Dedifferentiated amniotic fluid mesenchymal stem cell (primary cell): ENCODE measurements around the gene USO1.

Source experiments
- DNase-seq: peaks from one replicate; pipeline ENCODE4 v3.0.0-alpha.2; 2016; ENCODE audit errors: extremely low spot score

Gene USO1

DNA sequence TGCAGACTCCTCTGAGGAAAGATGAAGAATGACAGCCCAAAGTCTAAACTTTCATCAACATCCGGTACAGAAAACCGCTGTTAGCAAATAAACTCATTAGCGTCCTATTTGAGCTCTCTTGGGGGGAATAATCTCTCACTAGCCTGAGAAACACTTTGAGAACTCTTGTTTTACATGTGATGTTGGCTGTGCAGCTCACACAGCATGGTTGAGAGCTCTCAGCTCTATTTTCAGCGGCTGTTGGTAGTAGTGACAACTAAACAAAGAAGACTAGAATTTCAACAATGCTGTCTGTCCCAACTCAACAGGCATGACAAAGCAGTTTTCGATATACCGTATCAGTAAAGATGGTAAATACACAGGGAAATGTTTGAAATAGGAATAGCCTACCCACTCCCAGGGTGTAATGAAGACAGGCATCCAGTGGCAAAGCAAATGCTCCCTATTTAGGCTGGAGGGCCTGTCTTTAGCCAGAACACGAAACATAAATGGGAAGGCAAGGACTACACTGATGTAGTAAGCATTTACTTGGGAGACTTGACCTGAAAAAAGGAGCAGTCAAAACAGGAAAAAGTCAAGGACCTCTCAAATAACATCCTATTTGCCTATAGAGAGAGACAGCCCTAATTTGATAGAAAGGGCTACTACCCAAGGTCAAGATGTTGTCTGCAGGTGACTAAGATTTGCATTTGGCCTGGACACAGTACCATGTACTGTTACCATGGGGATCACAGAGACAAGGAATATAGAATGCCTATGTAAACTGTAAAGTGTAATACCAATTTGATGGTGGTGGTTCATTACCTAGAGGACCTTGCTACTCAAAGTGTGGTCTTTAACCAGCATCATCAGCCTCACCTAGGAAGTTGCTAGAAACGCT is 117.5 kb downstream of the USO1 start:
- DNase-seq = no peak

DNA sequence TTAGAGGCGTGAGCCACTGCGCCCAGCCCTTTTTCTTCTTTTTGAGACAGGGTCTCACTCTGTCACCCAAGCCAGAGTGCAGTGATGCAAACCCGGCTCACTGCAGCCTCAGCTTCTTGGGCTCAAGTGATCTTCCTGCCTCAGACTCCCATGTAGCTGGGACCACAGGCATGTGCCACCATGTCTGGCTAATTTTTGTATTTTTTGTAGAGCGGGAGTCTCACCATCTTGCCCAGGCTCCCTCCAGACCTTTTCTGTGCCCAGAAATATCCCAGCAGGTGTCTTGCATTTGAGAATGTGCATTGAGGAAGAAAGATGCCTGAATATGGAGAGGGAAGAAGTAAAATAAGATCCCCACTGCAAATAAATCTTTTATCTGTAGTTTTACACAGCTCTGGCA is 119.2 kb downstream of the USO1 start:
- DNase-seq = no peak

DNA sequence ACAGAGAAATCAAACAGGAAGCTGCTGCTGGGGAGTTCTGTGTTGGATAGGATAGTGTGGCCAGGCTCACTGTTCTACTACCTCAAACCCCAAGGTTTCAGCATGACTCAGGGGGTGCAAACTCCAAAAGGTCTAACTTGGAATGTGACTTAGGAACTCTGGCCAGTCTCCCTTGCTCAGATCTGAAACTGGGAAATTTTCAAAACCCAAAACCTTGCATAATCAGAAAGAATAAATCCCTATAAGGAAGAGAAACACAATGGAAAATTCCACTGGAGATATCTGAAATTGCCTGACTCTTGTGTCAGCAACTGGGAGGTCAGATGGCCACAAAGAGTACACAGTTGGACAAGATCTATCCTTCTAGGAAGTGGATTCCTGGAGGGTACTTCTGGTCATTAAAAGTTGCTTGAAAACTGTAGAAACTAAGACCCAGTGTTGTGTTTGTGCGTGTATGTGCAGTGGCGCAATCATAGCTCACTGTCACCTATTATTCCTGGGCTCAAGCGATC is 119.8 kb downstream of the USO1 start:
- DNase-seq = peak; percentile 59

DNA sequence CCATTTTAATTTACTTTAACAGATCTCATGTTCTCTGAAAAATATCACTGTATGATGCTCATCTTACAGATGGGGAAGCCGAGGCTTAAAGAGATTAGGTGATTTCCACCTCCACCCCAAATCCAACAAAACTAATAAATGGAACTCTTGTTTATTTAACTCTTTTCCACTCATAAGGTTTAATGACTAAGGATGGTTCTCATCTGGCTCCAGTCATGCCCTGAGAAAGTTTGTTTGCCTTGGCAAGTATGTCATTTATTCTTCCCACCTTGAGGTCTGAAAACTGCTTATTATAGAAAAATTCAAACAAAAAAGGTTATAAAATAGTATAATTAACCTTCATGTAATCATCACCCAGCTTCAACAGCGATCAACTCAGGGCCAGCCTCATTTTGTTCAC is 121.6 kb downstream of the USO1 start:
- no peak for DNase-seq

DNA sequence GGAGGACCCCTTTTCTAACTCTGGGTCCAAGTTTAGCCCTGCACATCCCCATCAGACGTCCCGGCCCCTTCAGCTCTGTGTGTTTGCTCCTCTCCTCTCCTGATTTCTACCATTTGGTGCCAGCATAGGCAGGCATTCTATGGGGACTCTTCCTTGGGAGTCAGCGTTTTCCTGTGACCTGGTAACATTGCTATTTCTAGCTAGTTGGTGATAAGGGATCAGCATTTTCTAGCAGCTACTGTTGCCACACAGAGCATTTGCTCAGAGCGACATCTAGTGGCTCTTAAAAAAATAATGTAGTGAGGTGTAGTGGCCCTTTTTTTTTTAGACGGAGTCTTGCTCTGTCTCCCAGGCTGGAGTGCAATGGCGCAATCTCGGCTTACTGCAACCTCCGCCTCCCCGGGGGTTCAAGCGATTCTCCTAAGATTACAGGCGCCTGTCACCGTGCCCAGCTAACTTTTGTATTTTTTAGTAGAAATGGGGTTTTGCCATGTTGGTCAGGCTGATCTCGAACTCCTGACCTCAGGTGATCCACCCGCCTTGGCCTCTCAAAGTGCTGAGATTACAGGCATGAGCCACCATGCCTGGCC is 123.9 kb downstream of the USO1 start:
- peak; percentile 81 for DNase-seq

DNA sequence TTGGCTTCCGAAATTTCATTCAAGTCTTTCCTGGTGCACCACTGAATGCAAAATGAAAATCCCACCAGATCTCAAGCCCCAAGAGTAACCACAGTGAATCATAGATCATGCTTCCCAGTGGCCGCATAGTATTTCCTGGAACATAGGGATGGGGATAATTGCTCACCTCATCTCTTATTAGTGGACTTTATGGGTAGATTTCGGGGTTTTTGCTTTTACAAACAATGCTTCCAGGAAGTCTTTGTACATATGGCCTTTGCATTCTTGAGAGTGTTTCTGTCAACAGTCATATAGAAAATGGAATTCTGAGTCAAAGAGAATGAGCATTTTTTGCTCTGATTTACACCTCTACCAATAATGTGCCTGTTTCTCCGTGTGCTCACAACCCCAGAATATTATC is 124.5 kb downstream of the USO1 start:
- DNase-seq = no peak

DNA sequence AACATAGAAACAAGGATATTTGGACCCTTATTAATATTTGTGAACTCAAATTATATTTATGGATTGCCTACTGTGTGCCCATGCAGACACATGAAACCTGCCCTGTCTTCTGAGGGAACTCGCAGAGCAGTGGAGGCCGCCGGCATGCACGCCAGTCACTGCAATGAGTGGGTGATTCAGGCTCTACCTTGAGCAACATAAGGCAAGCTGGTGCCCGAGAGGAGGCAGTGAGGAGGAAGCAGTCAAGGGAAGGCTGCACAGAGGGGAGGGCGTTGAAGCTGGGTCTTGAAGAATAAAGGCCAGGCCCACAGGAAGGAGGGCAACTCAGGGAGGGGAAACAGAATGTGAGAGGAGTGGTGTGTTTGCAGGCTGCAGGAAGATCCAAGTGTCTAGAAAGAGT is 125.1 kb downstream of the USO1 start:
- no peak for DNase-seq

DNA sequence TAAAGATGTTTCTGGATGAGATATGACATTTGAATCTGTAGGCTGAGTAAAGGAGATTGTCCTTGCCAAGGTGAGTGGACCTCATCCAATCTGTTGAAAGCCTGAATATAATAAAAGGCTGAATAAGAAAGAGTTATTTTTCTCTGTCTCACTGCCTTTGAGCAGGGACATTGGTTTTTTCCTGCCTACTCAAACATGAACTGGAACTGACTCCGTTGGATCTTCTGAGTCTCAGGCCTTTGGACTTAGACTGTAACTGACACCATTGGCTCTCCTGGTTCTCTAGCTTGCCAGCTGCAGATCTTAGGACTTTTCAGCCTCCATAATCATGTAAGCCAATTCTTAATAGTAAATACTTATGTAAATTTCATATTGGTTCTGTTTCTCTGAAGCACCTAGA is 134.3 kb downstream of the USO1 start:
- DNase-seq = no peak

DNA sequence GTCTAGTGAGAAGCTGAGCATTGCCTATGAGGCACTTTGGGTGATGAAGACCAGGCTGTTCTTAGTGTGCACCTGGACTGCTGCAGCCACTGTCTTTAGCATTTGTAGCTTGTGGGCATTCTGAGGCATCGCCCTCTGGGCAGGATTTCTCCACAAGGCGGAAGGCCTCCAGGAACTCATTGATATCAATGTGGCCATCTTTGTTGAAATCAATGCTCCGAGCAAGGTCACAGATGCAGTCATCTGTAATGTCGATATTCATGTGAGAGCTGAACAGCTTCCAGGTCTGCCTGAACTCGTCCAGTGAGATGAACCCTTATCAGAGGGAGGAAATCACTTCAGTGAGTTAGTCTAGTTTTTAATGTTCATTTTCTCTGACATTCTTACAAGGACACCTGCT is 136.2 kb downstream of the USO1 start:
- no peak for DNase-seq
